Measurements from ENCODE around the gene GGTLC1. TPM values are rescaled to one million over a fixed set of nuclear protein-coding genes. Genes with fewer than 3 reads are reported as not detected.

The GGTLC1 gene
- total RNA-seq, 1 donor from 2014 or later = not detected

GRCh38 chr20:23963941-23964340, 24.6 kb downstream of the GGTLC1 start:
- no peak for DNase-seq

DNA sequence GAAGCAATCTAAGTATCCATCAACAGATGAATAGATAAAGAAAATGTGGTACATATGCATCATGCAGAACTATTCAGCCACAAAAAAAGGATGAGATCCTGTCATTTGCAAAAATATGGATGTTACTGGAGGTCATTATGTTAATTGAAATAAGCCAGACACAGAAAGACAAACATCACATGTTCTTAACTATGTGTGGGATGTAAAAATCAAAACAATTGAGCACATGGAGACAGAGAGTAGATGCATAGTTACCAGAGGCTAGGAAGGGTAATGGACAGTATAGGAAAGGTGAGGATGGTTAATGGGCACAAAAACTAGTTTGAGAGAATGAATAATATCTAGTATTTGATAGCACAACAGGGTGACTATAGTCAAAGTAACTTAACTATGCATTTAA, 26.3 kb downstream of the GGTLC1 start:
- DNase-seq = no peak

DNA sequence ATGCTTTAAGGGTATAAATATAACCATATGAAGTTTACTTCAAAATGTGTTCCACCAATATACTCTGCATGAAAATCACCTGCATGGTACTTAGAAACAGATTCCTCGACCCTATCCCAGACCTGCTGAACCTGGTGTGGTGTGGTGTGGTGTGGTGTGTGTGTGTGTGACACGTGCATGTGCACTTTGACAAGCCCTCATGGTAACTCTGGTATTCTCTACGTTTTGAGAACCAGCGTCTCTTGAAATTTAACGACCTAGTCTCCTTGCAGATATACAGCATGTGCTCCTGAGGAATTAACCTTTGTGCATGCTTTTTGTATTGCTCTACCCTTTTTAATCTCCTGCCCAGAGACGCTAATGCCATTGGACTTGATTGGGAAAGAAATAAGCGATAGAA, 29.5 kb downstream of the GGTLC1 start:
- DNase-seq = no peak

GRCh38 chr20:23955896-23956295, 32.7 kb downstream of the GGTLC1 start:
- no peak for DNase-seq

DNA sequence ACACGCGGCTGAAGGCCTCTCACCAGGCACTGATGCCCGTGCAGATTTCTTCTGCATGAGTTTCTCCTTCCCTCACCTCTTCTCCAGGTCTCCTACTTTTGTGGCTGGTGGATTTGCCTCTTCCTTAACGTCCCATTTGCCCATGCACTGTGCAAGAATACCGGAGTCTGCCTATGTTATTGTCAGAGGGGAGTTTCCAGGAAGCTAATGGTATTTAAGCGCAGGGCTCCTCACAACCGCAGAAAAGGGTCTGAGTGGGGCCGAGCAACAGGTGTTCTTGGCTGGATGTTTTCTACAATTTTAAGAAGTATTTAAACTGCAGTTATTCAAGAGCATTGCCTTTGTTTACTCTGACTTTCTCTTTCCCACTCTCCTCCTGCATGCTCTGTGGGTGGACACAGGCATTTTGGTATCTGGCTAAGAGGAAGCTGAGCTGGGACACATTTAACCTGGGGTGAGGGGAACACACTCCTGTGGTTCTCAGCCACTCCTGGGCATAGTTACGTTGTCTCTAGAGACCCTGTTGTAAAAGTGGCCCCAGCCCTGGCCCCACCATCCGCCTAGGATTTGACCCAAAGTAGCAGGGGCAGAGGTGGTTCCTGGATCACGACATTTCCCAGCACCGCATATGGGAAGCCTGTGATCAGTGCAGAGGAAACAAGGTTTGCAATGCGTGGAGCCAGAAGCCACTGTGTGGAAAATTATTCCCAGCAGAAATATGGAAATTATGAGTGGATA, 34.4 kb downstream of the GGTLC1 start:
- DNase-seq = no peak

GRCh38 chr20:23946206-23946605, 42.4 kb downstream of the GGTLC1 start:
- DNase-seq = no peak

- no peak for DNase-seq
Measured at GRCh38 chr20:23943304-23943703, 45.3 kb downstream of the GGTLC1 start.

DNA sequence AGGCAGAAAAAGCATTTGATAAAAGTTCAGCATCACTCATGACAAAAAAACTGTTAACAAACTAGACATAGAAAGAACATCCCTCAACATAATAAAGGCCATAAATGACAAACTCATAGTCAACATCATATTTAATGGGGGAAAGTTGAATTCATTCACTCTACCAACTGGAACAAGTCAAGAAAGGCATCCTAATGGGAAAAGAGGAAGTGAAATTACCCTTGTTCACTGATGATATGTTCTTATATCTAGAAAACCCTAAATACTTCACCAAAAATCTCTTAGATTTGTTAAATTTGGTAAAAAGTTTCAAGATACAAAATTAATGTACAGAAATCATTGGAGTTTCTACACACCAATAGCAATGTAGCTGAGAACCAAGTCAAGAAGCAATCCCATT, 48.9 kb downstream of the GGTLC1 start:
- DNase-seq = no peak

GRCh38 chr20:23939063-23939462, 49.5 kb downstream of the GGTLC1 start:
- no peak for DNase-seq

- DNase-seq = no peak
Measured at GRCh38 chr20:23938118-23938438, 50.5 kb downstream of the GGTLC1 start.

- peak; percentile 49 for DNase-seq
Measured at GRCh38 chr20:23937303-23938117, 51.1 kb downstream of the GGTLC1 start.

Small RNA genes within 50 kb of the gene (small RNA-seq; reads per million reads assigned to genes)
- not detected for gene AL133466.1 (ENCODE audit: low replicate concordance)

Other genes with a start within 250 kb of the GGTLC1 start
- not detected for gene CST1, start 237.8 kb downstream of the GGTLC1 start, total RNA-seq
- gene CST2, start 162.1 kb downstream of the GGTLC1 start, total RNA-seq = not detected
- gene CST5, start 109.0 kb downstream of the GGTLC1 start, total RNA-seq = not detected

Measured in skin of body (tissue), 3 donors.